PFSK-1 (cell line): ENCODE measurements around the gene NBL1.

ENCODE experiments used
- POLR2AphosphoS5 ChIP-seq: IDR thresholded peaks from 2 replicates; pipeline ENCODE4 v1.6.1; 2012; ENCODE audit warnings: low read depth, mild to moderate bottlenecking, control low read depth, low read length, moderate library complexity
- SIN3A ChIP-seq: IDR thresholded peaks from 2 replicates; pipeline ENCODE4 v1.6.1; 2012; ENCODE audit warnings: mild to moderate bottlenecking, low read length, moderate library complexity, borderline replicate concordance; ENCODE audit not compliant: insufficient read depth
- TAF1 ChIP-seq: IDR thresholded peaks from 2 replicates; pipeline ENCODE4 v1.6.1; 2012; ENCODE audit warnings: low read length, control low read depth, borderline replicate concordance; ENCODE audit not compliant: insufficient read depth
- TF ChIP-seq, protein P1 (sequence below), 2 experiments: IDR thresholded peaks; 2 replicates each; pipeline versions ENCODE4 v1.6.1 to v1.8.0; 2011 to 2012; ENCODE audit warnings: low read depth in 2 of 2, low read length in 2 of 2, control low read depth in 1 of 2, inconsistent platforms in 1 of 2, mild to moderate bottlenecking in 1 of 2, moderate library complexity in 1 of 2; ENCODE audit not compliant: insufficient read depth in 1 of 2

DNA sequence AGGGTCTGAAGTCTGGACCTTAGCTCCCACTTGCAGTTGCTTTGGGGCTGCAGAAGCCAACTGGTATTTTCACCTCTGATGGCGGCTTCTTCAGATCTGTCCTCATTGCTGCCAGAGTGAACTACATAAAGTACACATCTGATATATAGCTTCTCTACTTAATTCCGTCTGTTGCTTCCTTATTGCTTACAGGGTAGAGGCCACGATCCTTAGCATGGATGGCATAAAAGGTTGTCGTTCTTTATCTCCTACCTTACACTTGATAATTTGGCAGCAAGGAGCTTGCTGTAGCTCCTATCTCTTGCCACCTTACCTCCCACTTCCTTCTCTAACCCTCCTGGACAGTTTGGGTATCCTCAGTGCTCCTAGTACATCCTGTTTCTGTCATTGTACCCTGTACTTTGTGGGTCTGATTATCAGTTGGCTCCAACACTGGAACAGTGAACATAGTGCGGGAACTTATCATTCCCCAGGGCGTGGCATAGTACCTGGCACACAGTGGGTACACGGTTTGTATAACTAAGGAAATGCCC lies 30.9 kb upstream of the NBL1 start:
- TF ChIP-seq POLR2AphosphoS5 (no peak), SIN3A (no peak), TAF1 (no peak)
- TF ChIP-seq, protein P1, sequence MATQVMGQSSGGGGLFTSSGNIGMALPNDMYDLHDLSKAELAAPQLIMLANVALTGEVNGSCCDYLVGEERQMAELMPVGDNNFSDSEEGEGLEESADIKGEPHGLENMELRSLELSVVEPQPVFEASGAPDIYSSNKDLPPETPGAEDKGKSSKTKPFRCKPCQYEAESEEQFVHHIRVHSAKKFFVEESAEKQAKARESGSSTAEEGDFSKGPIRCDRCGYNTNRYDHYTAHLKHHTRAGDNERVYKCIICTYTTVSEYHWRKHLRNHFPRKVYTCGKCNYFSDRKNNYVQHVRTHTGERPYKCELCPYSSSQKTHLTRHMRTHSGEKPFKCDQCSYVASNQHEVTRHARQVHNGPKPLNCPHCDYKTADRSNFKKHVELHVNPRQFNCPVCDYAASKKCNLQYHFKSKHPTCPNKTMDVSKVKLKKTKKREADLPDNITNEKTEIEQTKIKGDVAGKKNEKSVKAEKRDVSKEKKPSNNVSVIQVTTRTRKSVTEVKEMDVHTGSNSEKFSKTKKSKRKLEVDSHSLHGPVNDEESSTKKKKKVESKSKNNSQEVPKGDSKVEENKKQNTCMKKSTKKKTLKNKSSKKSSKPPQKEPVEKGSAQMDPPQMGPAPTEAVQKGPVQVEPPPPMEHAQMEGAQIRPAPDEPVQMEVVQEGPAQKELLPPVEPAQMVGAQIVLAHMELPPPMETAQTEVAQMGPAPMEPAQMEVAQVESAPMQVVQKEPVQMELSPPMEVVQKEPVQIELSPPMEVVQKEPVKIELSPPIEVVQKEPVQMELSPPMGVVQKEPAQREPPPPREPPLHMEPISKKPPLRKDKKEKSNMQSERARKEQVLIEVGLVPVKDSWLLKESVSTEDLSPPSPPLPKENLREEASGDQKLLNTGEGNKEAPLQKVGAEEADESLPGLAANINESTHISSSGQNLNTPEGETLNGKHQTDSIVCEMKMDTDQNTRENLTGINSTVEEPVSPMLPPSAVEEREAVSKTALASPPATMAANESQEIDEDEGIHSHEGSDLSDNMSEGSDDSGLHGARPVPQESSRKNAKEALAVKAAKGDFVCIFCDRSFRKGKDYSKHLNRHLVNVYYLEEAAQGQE (IDR thresholded peaks at IDR 0.05; ENCODE audit: insufficient read depth in 1 of 2, low read depth in 2 of 2, low read length in 2 of 2), result no peak
